Activated T-cell treated with anti-CD3 and anti-CD28 coated beads for 1 hour (primary cell): ENCODE data around the gene CCDC61.

ENCODE experiments used
- DNase-seq: peaks from one replicate; pipeline ENCODE4 v3.0.0-alpha.2; 2020; ENCODE audit warnings: low read depth

Gene CCDC61

GRCh38 chr19:46015687-46016425 is 20.6 kb downstream of the CCDC61 start:
- peak; percentile 24 for DNase-seq

DNA sequence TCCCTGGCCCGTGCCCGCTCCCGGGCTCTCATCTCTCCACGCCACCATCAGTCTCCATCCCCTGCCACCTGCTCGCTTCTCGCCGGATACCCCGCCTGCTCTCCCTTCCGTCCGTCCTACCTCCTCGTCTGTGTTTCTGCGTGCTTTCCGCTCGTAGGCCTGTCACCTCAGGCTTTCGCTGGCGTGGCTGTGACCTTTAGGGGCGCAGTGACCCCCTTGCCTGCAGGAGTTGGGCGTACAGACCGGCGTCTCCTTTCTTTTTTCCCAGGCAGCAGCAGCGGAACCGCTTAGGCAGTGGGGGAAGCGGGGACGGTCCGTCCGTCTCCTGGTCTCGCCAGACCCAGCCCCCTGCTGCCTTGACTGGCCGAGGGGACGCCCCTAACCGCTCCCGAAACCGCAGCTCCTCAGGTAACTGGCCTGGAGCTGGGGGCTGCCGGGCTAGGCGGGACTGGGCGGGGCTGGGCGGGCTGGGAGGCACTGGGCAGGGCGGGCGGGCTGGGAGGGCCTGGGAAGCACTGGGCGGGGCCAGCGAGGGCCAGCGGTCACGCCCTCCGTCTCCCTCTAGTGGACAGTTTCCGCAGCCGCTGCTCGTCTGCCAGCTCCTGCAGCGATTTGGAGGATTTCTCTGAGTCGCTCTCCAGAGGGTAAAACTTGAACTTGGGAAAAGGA is 21.3 kb downstream of the CCDC61 start:
- DNase-seq: peak; percentile 76

DNA sequence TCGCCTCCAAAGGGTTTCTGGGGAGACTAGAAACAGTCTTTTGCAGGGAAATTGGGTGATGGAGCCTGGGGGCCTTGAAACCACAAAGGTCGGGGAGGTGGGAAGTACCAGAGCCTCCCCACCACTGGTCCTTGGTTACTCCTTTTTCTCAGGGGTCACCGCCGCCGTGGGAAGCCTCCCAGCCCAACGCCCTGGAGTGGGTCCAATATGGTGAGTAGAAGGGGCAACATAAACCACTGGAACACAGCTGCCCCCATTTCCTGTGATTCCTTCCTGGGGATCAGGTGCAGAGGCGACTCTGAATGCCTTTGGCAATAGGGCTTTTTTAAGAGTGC is 21.8 kb downstream of the CCDC61 start:
- no peak for DNase-seq

DNA sequence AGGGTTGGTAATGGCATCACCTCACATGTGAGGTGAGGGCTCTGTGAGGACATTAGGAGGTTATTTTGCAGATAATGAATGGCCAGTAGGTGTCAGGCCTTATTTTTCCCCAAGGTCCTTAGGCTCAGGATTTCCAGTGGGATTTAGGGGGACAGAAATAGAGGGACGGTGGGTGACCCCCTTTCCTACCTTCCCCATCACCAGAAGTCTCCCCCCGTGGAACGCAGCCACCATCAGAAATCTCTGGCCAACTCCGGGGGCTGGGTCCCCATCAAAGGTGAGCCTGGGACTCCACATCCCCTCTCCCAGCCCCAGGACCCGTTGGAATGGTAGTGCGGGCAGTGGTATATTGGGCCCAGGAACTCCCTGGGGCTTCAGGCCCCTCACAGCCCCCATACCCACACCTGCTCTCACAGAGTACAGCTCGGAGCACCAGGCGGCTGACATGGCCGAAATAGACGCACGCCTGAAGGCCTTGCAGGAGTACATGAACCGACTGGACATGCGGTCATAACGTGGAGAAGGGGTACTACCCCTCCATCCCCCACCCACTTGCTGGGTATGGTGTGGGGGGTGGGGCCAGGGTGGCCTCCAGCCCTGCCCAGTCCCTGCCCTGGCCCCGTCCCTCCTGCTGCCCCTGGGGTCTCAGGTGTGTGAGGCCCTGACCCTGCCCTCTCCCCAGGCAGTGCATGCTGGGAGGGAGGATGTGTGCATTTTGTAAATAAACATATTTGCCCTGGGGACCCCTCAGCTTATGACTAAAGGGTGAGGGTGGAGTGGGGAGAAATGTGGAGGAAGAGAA is 22.8 kb downstream of the CCDC61 start:
- no peak for DNase-seq

GRCh38 chr19:46018729-46019251 is 23.5 kb downstream of the CCDC61 start:
- DNase-seq: no peak

DNA sequence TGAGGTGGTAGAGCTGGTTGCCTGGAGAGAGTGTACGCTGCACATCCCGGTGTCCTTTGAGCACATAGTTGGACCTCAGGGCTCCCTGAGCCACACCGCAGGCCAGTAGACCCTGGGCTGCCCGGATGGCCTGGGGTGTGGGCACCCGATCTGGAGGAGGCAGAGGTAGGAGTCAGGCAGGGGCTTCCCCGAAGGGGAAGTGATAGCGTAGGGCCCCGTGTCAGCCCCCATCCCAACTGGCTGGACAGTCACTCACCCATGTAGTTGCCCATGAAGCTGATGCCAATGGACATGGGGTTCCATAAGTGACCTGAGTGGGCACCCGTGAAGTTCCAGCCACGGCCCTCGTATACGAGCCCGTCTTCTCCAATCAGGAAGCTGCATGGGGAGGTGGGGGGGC is 24.0 kb downstream of the CCDC61 start:
- no peak for DNase-seq

DNA sequence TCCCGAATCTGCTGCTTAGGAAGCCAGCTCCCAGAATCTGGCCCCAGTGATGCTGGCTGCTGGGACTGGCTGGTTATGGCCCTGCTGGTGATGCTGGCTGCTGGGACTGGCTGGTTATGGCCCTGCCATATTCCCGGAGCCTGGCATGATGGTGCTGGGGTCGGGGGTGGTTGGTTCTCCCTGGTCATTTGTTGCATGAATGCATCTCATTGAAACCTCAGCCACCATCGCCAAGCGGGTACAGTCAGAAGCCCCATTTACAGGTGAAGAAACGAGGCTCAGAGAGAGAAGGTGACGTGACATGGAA is 25.5 kb downstream of the CCDC61 start:
- DNase-seq: no peak

DNA sequence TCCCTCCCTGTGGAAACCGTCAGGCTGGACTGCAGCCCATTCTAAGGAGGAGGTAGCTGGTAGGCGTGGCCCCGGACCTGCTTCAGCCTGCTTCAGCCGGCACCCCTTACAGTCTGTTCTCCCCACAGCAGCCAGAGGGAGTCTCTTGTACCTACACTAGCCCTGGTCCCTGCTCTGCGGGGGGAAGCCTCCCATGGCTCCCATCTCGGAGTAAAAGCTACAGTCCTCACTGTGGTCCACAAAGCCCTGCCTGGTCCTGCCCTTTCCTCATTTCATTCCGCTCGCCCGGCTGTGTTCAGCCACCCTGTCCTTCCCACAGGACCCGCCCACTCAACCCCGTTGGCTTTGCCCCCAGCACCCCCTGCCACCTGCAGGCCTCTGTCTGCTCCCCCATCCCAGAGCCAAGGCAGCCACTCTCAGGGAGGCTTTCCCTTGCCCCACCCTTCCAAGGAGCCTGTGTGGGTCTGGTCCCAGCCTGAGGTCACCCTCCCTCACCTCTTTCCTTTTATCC is 26.3 kb downstream of the CCDC61 start:
- no peak for DNase-seq

- DNase-seq: no peak
Measured at GRCh38 chr19:46022061-46022430, 26.8 kb downstream of the CCDC61 start.

DNA sequence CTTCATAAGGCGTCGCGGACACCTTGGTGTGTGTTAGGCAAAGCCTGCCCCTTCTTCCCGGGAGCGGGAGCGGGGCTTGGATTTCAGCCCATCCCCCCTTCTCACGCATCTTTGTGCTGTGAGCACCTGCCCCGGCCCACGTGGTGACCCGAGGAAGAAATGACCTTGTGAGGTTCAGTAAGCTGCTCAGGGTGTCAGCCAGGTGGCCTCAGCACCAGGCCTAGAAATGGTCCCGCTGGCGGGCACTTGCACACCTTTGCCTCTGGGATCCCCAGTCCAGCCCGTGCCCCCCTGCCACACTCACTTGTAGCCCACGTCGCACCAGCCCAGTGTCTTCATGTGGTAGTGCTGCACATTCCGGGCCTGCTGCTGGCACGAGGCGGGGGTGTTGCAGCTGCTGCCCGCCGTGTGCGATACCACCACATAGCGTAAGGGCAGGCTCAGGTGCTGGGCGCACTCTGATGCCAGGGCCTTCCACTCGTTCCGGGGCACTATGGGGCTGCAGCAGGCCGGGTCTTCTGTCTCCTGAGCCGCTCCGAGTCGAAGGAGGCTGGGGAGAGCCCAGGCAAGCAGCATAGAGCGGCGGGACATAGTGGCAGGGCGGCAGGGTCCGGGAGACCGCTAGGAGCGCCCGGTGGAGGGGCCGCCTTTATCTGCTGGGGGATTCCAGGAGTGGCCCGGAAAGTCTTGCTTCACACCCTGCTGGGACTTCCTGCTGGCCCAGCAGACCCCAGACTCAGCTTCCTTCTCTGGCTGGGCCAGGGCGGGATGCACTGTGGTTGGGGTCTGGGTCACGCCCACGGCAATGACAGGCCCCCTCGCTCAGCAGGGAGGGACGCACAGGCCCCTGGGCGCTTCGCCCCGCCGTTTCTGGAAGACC is 27.4 kb downstream of the CCDC61 start, which contains the start of gene PGLYRP1:
TSS of gene PGLYRP1 (minus strand) at position 623 of the 880 bp plus-strand sequence. CDS start at position 591, 32 bp downstream.
- no peak for DNase-seq

- DNase-seq: no peak
Measured at GRCh38 chr19:46023311-46023779, 28.1 kb downstream of the CCDC61 start.

- DNase-seq: no peak
Measured at GRCh38 chr19:46025835-46026234, 30.6 kb downstream of the CCDC61 start.

DNA sequence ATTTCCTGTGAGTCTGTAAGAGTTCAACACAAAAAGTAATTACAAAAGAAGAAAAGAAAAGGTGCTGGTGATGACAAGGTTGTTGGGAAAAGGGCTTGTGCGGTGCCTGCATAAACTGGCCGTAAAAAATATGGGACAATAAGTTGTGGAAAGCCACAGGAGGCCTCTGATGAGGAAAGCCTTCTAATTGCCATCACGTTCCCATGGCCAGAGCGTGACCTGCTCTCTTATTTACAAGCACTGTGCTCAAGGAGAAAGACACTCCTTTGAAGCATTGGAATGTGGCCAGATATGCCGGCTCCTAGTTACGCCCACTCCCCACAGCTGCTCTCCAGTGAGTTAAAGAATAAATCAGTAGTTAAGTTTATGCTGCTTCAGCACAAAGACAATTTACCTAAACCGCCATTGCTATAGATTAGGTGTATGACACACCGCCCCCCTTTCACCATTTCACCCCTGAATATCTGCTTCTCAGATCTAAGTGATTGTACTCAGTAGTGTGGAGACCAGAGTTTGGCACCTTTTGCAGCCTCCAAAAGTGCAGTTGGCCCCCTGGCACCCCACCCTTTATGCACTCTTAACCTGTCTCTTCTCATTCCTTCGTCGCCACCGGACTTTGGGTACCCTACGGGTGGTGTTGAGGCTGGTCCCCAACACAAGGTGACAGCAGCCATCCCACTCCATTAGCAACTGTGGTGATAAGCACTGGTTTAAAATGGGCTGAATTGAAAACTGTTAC is 35.7 kb downstream of the CCDC61 start:
- no peak for DNase-seq

- DNase-seq: no peak
Measured at GRCh38 chr19:46031781-46032596, 36.7 kb downstream of the CCDC61 start.

- no peak for DNase-seq
Measured at GRCh38 chr19:46032597-46033025, 37.3 kb downstream of the CCDC61 start.

- no peak for DNase-seq
Measured at GRCh38 chr19:46033401-46033800, 38.1 kb downstream of the CCDC61 start.

DNA sequence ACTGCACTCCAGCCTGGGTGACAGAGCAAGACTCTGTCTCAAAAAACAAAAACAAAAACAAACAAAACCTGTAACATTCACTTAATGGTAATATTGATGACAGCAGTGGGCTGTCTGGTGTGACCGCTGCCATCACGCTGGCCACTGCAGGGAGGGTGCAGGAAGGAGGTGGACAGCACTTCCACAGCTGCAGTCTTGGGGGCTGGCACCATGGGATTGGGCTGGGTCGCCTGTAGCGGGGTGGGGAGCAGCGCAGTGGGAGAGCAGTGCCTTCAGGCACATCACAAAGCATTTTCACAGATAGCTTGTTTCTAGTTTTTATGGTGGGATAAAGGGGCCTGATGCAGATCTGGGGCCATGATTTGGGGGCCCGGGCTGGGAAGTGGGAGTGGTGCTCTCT is 40.3 kb downstream of the CCDC61 start:
- no peak for DNase-seq

DNA sequence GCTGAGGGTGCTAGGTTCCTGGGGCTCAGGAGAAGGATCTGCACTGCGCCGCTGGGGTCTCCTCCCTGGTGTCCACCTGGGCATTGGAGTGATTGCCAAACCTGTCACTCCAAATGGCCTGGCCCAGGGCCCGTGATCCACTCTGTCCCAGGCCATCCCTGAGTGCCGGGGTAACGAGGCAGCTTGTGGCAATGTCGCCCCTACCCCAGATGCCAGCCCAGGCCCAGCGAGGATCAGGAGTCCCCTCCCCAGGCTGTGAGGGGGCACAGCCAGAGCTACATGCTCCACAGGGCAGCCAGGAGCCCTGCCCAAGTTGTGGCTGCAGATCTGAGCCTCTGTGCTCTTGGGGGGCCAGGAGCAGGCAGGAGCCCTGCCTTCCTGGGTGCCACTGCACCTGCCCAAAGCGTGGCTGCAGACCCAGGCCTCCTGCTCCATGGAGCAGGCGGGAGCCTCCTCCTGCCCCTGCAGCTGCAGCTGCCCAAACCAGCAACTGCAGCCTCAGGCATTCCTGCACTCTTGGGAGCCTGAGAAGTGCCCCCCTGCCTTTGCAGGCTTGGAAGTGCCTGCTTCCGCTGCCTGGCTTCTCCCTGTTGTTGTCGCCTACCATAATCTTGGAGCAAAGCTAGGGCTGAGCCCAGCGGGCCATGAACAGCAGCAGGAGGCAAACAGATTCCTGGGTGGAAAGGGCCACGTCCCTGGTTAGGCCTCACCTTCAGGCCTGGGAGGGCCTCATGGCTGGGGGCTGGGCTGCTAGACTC is 40.9 kb downstream of the CCDC61 start:
- no peak for DNase-seq

GRCh38 chr19:46036744-46037128 is 41.5 kb downstream of the CCDC61 start:
- no peak for DNase-seq
